Left lung (tissue), 10 donors: ENCODE results near the gene LEUTX. TPM values are rescaled to one million over a fixed set of nuclear protein-coding genes. Genes with fewer than 3 reads are reported as not detected.
"Not testable (repeated sequence)": the region's sequence is repeated elsewhere in the genome, so short reads cannot be mapped to it uniquely, and the experiment has no call there.

Source experiments
- ATAC-seq: fragments of 200-7000 bp; cut with Tn5 transposase; one replicate; pipeline ENCODE4 v1.9.1; 2020; ENCODE audit warnings: moderate library complexity
- DNase-seq, 4 donors: peaks; one replicate each; pipeline ENCODE4 v3.0.0-alpha.2; 2013 to 2020
- H3K27ac ChIP-seq, 2 donors: fragments of 200-600 bp; sonication (generic) in 1 of 2; one replicate each; pipeline versions ENCODE4 v1.5.0 to v1.8.0; 2020 to 2021
- H3K27me3 ChIP-seq, 2 donors: fragments of 200-600 bp; sonication (generic) in 1 of 2; one replicate each; pipeline versions ENCODE4 v1.5.0 to v1.8.0; 2020 to 2021
- H3K36me3 ChIP-seq, 2 donors: fragments of 200-600 bp; sonication (generic) in 1 of 2; one replicate each; pipeline versions ENCODE4 v1.5.0 to v1.8.0; 2020 to 2021
- H3K4me1 ChIP-seq, 2 donors: fragments of 200-600 bp; one replicate each; pipeline ENCODE4 v1.8.0; 2021
- H3K4me3 ChIP-seq, 2 donors: fragments of 200-600 bp; sonication (generic) in 1 of 2; one replicate each; pipeline versions ENCODE4 v1.5.0 to v1.8.0; 2020 to 2021; ENCODE audit warnings: mild to moderate bottlenecking in 1 of 2
- H3K9me3 ChIP-seq, 2 donors: fragments of 200-600 bp; sonication (generic) in 1 of 2; one replicate each; pipeline versions ENCODE4 v1.5.0 to v1.8.0; 2020 to 2021
- intact Hi-C, 2 donors: fragments of 100-400 bp; cut with DNase I; formaldehyde crosslinking; loops; one replicate each; pipeline versions ENCODE4 v1.11.2 to v1.14.2; 2022
- polyA plus RNA-seq, 6 donors: library from polyadenylated mRNA; unstranded; fragments of 120-200 nt; gene quantifications; one replicate each; pipeline ENCODE4 v1.2.1, GENCODE V29; 2013; ENCODE audit not compliant: insufficient read length in 6 of 6
- total RNA-seq, 2 donors: library from RNA; stranded (reverse); fragmentation: NEBNext Ultra II Directional; extraction: Animal tissue kit (Norgen Biotek cat#: 25700); gene quantifications; one replicate each; pipeline ENCODE4 v1.2.1, GENCODE V29; 2021
- TF ChIP-seq, protein P1 (sequence below), 2 donors: fragments of 200-600 bp; sonication (generic) in 1 of 2; IDR thresholded peaks; one replicate each; pipeline versions ENCODE4 v1.5.0 to v1.8.0; 2021; ENCODE audit warnings: antibody characterized with exemption in 2 of 2
- donor health status: DM: no; HTN: yes; CAD: no.
- donor health status: DM: no; HTN: no; CAD: no.

Gene LEUTX
- total and polyA plus RNA-seq, 8 donors = not detected

DNA sequence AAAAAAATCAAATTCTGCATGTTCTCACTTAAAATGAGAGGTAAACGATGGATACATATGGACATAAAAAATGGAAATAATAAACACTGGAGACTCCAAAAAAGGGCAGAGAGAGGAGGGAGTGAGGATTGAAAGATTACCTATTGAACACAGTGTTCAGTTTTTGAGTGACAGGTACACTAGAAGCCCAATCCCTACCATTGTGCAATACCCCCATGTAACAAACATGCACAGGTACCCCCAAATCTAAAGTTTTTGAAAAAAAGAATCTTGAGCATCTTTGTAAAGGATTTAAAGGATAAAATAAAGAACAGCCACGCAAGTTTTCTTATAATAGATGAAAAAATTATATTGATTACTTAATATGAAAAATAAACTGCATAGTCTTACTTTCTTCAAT is 24.1 kb upstream of the LEUTX start:
- intact Hi-C loops = no loop called here
- DNase-seq = no peak
- H3K27ac ChIP-seq = no peak overlapping the region

DNA sequence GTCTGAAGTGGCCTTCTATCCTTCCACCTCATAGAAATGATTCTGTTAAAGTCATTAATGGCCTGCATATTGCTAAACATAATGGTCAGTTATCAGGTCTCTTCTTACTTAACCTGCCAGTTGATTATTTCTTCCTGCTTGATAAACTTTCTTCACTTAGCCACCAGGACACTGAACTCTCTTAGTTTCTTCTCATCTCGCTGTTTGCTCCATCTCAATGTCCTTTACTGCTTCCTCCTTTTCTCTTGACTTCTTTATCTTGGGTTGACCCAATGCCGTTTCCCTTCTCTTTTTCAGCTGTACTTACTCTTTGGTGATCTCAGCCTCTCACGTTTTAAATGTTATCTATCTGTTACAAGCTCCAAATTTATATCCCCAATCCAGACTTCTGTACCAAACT is 23.7 kb upstream of the LEUTX start:
- DNase-seq (no peak), ATAC-seq (no peak)
- peaks cover 0 to 38% of the 10 kb centered on the region in 2 donors for H3K27me3 ChIP-seq
- H3K4me1 ChIP-seq = no peaks in the 10 kb centered on the region
- H3K27ac ChIP-seq = no peak overlapping the region
- H3K4me3 ChIP-seq = no peak overlapping the region
- H3K9me3 ChIP-seq = no peaks in the 10 kb centered on the region
- TF ChIP-seq, protein P1, sequence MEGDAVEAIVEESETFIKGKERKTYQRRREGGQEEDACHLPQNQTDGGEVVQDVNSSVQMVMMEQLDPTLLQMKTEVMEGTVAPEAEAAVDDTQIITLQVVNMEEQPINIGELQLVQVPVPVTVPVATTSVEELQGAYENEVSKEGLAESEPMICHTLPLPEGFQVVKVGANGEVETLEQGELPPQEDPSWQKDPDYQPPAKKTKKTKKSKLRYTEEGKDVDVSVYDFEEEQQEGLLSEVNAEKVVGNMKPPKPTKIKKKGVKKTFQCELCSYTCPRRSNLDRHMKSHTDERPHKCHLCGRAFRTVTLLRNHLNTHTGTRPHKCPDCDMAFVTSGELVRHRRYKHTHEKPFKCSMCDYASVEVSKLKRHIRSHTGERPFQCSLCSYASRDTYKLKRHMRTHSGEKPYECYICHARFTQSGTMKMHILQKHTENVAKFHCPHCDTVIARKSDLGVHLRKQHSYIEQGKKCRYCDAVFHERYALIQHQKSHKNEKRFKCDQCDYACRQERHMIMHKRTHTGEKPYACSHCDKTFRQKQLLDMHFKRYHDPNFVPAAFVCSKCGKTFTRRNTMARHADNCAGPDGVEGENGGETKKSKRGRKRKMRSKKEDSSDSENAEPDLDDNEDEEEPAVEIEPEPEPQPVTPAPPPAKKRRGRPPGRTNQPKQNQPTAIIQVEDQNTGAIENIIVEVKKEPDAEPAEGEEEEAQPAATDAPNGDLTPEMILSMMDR (IDR thresholded peaks at IDR 0.05) = no peak
- H3K36me3 ChIP-seq = no peaks in the 10 kb centered on the region
- intact Hi-C loops = no loop called here

More for the DNA sequence above, 24.1 kb upstream of the LEUTX start:
- peaks cover 0 to 38% of the 10 kb centered on the region in 2 donors for H3K27me3 ChIP-seq
- ATAC-seq = no peak
- TF ChIP-seq, protein P1 (IDR thresholded peaks at IDR 0.05) = no peak
- H3K36me3 ChIP-seq = no peaks in the 10 kb centered on the region
- no peaks in the 10 kb centered on the region for H3K4me1 ChIP-seq
- no peaks in the 10 kb centered on the region for H3K9me3 ChIP-seq
- H3K4me3 ChIP-seq = no peak overlapping the region

DNA sequence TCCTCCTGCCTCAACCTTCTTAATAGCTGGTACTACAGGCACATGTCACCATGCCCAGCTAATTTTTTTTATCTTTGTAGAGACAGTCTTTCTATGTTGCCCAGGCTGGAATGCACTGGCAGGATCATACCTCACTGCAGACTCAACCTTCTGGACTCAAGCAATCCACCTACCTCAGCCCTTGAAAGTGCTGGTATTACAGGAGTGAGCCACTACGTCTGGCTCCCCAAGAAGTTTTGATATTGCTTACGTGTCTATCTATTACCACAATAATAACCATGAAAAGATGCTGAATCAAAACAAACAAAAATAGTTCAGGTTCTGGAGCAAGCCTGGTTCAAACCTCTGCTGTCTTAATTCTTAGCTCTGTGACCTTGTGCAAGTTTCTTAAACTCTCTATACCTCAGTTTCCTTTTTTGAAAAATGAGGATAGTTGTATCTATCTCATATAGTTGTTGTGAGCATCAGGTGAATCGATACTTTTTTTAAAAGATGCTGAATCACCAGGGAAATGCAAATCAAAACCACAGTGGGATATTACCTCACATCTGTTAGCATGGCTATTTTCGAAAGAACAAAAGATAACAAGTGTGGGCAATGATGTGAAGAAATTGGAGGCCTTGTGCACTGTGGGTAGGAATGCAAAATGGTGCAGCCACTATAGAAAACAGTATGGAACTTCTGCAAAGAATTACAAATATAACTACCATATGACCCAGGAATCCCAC is 19.0 kb upstream of the LEUTX start:
- H3K36me3 ChIP-seq = no peaks in the 10 kb centered on the region
- no peaks in the 10 kb centered on the region for H3K9me3 ChIP-seq
- TF ChIP-seq, protein P1 (IDR thresholded peaks at IDR 0.05) = no peak
- DNase-seq = no peak
- no peak overlapping the region for H3K27ac ChIP-seq
- peaks cover 0 to 31% of the 10 kb centered on the region in 2 donors for H3K27me3 ChIP-seq
- intact Hi-C loops = no loop called here
- ATAC-seq = no peak
- H3K4me1 ChIP-seq = no peaks in the 10 kb centered on the region
- H3K4me3 ChIP-seq = no peak overlapping the region

DNA sequence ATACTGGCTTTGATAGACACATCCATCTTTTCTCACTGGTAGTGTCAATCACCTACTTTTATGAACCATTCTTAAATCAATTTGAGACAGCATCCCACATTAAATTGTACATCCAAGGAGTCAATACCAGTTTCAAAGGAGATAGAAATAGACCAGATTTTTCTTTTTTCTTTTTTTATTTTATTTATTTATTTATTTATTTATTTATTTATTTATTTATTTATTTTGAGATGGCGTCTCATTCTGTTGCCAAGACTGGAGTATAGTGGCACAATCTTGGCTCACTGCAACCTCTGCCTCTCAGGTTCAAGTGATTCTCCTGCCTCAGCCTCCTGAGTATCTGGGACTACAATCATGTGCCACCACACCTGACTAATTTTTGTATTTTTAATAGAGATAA is 16.8 kb upstream of the LEUTX start:
- DNase-seq, ATAC-seq, intact Hi-C loops: not testable (repeated sequence)

DNA sequence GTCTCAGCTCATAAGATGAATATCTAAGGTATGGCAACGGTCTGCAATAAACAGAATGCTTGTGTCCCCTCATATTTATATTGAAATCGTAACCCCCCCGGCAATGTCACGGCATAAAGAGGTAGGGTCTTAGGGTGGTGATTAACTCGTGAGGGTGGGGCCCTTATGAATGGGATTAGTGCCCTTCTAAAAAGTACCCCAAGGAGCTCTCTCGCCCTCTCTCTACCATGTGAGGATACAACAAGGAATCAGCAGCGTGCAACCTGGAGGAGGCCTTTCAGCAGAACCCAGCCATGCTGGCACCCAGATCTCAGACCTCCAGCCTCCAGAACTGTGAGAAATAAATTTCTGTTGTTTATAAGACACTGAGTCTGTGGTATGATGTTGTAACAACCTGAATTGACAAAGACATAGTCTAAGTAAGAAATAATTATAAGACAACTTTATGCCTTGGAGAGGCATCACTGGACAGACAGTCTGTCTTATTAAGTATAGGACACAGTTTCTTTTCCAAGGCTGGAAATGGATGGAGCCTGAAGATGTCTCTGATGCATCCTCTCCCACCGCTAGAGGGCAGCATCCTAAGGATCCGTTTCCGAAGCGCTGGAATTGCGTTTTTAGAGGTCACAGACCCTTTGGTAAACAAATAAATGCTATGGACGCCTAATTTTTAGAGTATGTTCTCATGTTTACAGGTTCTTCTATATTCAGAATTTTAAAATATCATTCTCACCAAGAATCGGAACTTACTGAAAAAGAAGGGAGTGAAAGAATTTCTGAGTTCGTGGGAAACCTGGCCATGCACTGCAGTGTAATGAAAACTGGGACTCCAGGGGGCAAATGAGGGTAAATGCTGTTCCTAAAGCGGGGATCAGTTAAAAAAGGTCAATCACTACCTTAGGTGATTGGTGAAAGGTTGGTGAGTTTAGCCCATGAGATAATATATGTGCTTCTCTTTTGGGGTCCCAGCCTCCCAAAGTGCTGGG is 13.3 kb upstream of the LEUTX start:
- peak; percentile 61 for ATAC-seq
- intact Hi-C loops = no loop called here
- Histone ChIP-seq H3K4me1 (no peaks in the 10 kb centered on the region), H3K36me3 (no peaks in the 10 kb centered on the region), H3K4me3 (no peak overlapping the region), H3K9me3 (peaks cover 0 to 8% of the 10 kb centered on the region in 2 donors), H3K27ac (no peak overlapping the region), H3K27me3 (peaks cover 0 to 13% of the 10 kb centered on the region in 2 donors)
- peak in 2 of 4 donors; percentile 7 to 24 for DNase-seq
- TF ChIP-seq, protein P1 (IDR thresholded peaks at IDR 0.05) = peak; percentile 69 to 72

More for the DNA sequence above, 16.8 kb upstream of the LEUTX start:
- H3K4me1 ChIP-seq, H3K36me3 ChIP-seq, H3K27ac ChIP-seq, H3K4me3 ChIP-seq, H3K9me3 ChIP-seq: not testable (repeated sequence)
- H3K27me3 ChIP-seq = peaks cover 0 to 24% of the 10 kb centered on the region in 2 donors
